ENCODE measurements around the gene GIN1. TPM values are rescaled to one million over a fixed set of nuclear protein-coding genes. Genes with fewer than 3 reads are reported as not detected.

GIN1 gene
- total RNA-seq, 1 donor from 2014 or later, result 5.4 TPM

GRCh38 chr5:103101079-103101750 lies 18.7 kb downstream of the GIN1 start:
- Histone ChIP-seq H3K36me3 (peaks cover 0 to 15% of the 10 kb centered on the region in 2 donors), H3K4me3 (no peak overlapping the region), H3K9me3 (no peaks in the 10 kb centered on the region), H3K27me3 (no peaks in the 10 kb centered on the region), H3K4me1 (no peaks in the 10 kb centered on the region), H3K27ac (no peak overlapping the region)
- no peak for DNase-seq (ENCODE audit: extremely low spot score in 2 of 2)
- TF ChIP-seq POLR2AphosphoS5 (IDR thresholded peaks at IDR 0.05; ENCODE audit: insufficient read depth in 1 of 2, low read depth in 1 of 2) (no peak), CTCF (IDR thresholded peaks at IDR 0.05) (no peak), POLR2A (IDR thresholded peaks at IDR 0.05) (no peak)
- intact Hi-C loops (cut with DNase I), result no loop called here

GRCh38 chr5:103098993-103099392 lies 20.9 kb downstream of the GIN1 start:
- H3K27me3 ChIP-seq, result no peaks in the 10 kb centered on the region
- no peak for DNase-seq (ENCODE audit: extremely low spot score in 2 of 2)
- H3K4me1 ChIP-seq, result no peaks in the 10 kb centered on the region
- H3K4me3 ChIP-seq, result no peak overlapping the region
- H3K36me3 ChIP-seq, result peaks cover 0 to 26% of the 10 kb centered on the region in 2 donors
- no peaks in the 10 kb centered on the region for H3K9me3 ChIP-seq
- TF ChIP-seq POLR2AphosphoS5 (IDR thresholded peaks at IDR 0.05; ENCODE audit: insufficient read depth in 1 of 2, low read depth in 1 of 2) (no peak), CTCF (IDR thresholded peaks at IDR 0.05) (no peak), POLR2A (IDR thresholded peaks at IDR 0.05) (no peak)
- intact Hi-C loops (cut with DNase I), result no loop called here
- no peak overlapping the region for H3K27ac ChIP-seq

- H3K9me3 ChIP-seq, result no peaks in the 10 kb centered on the region
- DNase-seq (ENCODE audit: extremely low spot score in 2 of 2), result no peak
- H3K27ac ChIP-seq, result no peak overlapping the region
- intact Hi-C loops (cut with DNase I), result no loop called here
- no peak overlapping the region for H3K4me3 ChIP-seq
- H3K4me1 ChIP-seq, result no peaks in the 10 kb centered on the region
- H3K36me3 ChIP-seq, result peaks cover 0 to 22% of the 10 kb centered on the region in 2 donors
- TF ChIP-seq POLR2AphosphoS5 (IDR thresholded peaks at IDR 0.05; ENCODE audit: insufficient read depth in 1 of 2, low read depth in 1 of 2), result no peak
- TF ChIP-seq POLR2A (IDR thresholded peaks at IDR 0.05), result no peak
- no peak for TF ChIP-seq CTCF (IDR thresholded peaks at IDR 0.05)
- no peaks in the 10 kb centered on the region for H3K27me3 ChIP-seq
Measured at GRCh38 chr5:103094737-103095136, 25.2 kb downstream of the GIN1 start.

GRCh38 chr5:103093727-103094126 lies 26.2 kb downstream of the GIN1 start:
- no peaks in the 10 kb centered on the region for H3K4me1 ChIP-seq
- no peaks in the 10 kb centered on the region for H3K9me3 ChIP-seq
- no peak for DNase-seq (ENCODE audit: extremely low spot score in 2 of 2)
- no peak overlapping the region for H3K4me3 ChIP-seq
- TF ChIP-seq CTCF (IDR thresholded peaks at IDR 0.05) (no peak), POLR2AphosphoS5 (IDR thresholded peaks at IDR 0.05; ENCODE audit: insufficient read depth in 1 of 2, low read depth in 1 of 2) (no peak), POLR2A (IDR thresholded peaks at IDR 0.05) (no peak)
- no peaks in the 10 kb centered on the region for H3K27me3 ChIP-seq
- H3K36me3 ChIP-seq, result peaks cover 0 to 22% of the 10 kb centered on the region in 2 donors
- intact Hi-C loops (cut with DNase I), result no loop called here
- no peak overlapping the region for H3K27ac ChIP-seq

- Histone ChIP-seq H3K9me3 (no peaks in the 10 kb centered on the region), H3K4me3 (no peak overlapping the region), H3K4me1 (no peaks in the 10 kb centered on the region), H3K27ac (no peak overlapping the region), H3K27me3 (no peaks in the 10 kb centered on the region), H3K36me3 (peaks cover 0 to 31% of the 10 kb centered on the region in 2 donors)
- no peak for DNase-seq (ENCODE audit: extremely low spot score in 2 of 2)
- TF ChIP-seq CTCF (IDR thresholded peaks at IDR 0.05) (no peak), POLR2AphosphoS5 (IDR thresholded peaks at IDR 0.05; ENCODE audit: insufficient read depth in 1 of 2, low read depth in 1 of 2) (no peak), POLR2A (IDR thresholded peaks at IDR 0.05) (no peak)
- intact Hi-C loops (cut with DNase I), result no loop called here
Measured at GRCh38 chr5:103092676-103093075, 27.3 kb downstream of the GIN1 start.

Data from vagina (tissue), 2 donors.